ENCODE measurements around the gene UVRAG. TPM values are rescaled to one million over a fixed set of nuclear protein-coding genes. Genes with fewer than 3 reads are reported as not detected.

The UVRAG gene
- total RNA-seq, 3 donors from 2014 or later, result 43.3 to 73.0 (median 48.9) TPM

- H3K27me3 ChIP-seq, result no peaks in the 10 kb centered on the region
- intact Hi-C loops (cut with DNase I; ENCODE audit: low total_unique reads), result no loop called here
- no peaks in the 10 kb centered on the region for H3K9me3 ChIP-seq
- DNase-seq (ENCODE audit: low spot score in 2 of 2), result no peak
- H3K27ac ChIP-seq, result peak overlapping the region; percentile 27 to 71
- no peaks in the 10 kb centered on the region for H3K36me3 ChIP-seq
- H3K4me3 ChIP-seq, result no peak overlapping the region
- no peak for TF ChIP-seq CTCF (IDR thresholded peaks at IDR 0.05)
- no peak for TF ChIP-seq POLR2AphosphoS5 (IDR thresholded peaks at IDR 0.05)
- no peak for TF ChIP-seq POLR2A (IDR thresholded peaks at IDR 0.05)
- H3K4me1 ChIP-seq, result peaks cover 3 to 12% of the 10 kb centered on the region in 2 donors
Measured at GRCh38 chr11:75945947-75946346, 130.9 kb downstream of the UVRAG start.

- TF ChIP-seq CTCF (IDR thresholded peaks at IDR 0.05) (no peak), POLR2A (IDR thresholded peaks at IDR 0.05) (no peak), POLR2AphosphoS5 (IDR thresholded peaks at IDR 0.05) (no peak)
- no peaks in the 10 kb centered on the region for H3K27me3 ChIP-seq
Measured at GRCh38 chr11:75946531-75947530, 131.8 kb downstream of the UVRAG start.

GRCh38 chr11:75949023-75949672 lies 134.1 kb downstream of the UVRAG start:
- intact Hi-C loops (cut with DNase I; ENCODE audit: low total_unique reads), result no loop called here
- DNase-seq (ENCODE audit: low spot score in 2 of 2), result no peak
- H3K4me1 ChIP-seq, result peaks cover 3 to 12% of the 10 kb centered on the region in 2 donors
- H3K36me3 ChIP-seq, result no peaks in the 10 kb centered on the region
- no peaks in the 10 kb centered on the region for H3K9me3 ChIP-seq
- TF ChIP-seq CTCF (IDR thresholded peaks at IDR 0.05), result no peak
- no peak for TF ChIP-seq POLR2AphosphoS5 (IDR thresholded peaks at IDR 0.05)
- no peak for TF ChIP-seq POLR2A (IDR thresholded peaks at IDR 0.05)
- no peak overlapping the region for H3K4me3 ChIP-seq
- no peaks in the 10 kb centered on the region for H3K27me3 ChIP-seq
- no peak overlapping the region for H3K27ac ChIP-seq

More at GRCh38 chr11:75946531-75947530, 131.8 kb downstream of the UVRAG start:
- Histone ChIP-seq H3K4me1 (peaks cover 3 to 12% of the 10 kb centered on the region in 2 donors), H3K4me3 (no peak overlapping the region), H3K9me3 (no peaks in the 10 kb centered on the region), H3K27ac (peak overlapping the region; percentile 27 to 71), H3K36me3 (no peaks in the 10 kb centered on the region)
- intact Hi-C loops (cut with DNase I; ENCODE audit: low total_unique reads), result no loop called here
- DNase-seq (ENCODE audit: low spot score in 2 of 2), result no peak

GRCh38 chr11:75950141-75950540 lies 135.1 kb downstream of the UVRAG start:
- Histone ChIP-seq H3K27me3 (no peaks in the 10 kb centered on the region), H3K4me1 (peaks cover 0 to 12% of the 10 kb centered on the region in 2 donors), H3K4me3 (no peak overlapping the region), H3K36me3 (no peaks in the 10 kb centered on the region), H3K9me3 (no peaks in the 10 kb centered on the region), H3K27ac (no peak overlapping the region)
- TF ChIP-seq POLR2A (IDR thresholded peaks at IDR 0.05) (no peak), CTCF (IDR thresholded peaks at IDR 0.05) (no peak), POLR2AphosphoS5 (IDR thresholded peaks at IDR 0.05) (no peak)
- intact Hi-C loops (cut with DNase I; ENCODE audit: low total_unique reads), result no loop called here
- DNase-seq (ENCODE audit: low spot score in 2 of 2), result no peak

GRCh38 chr11:75954039-75954438 lies 139.0 kb downstream of the UVRAG start:
- Histone ChIP-seq H3K9me3 (no peaks in the 10 kb centered on the region), H3K27me3 (no peaks in the 10 kb centered on the region), H3K36me3 (no peaks in the 10 kb centered on the region), H3K4me1 (peaks cover 0 to 2% of the 10 kb centered on the region in 2 donors), H3K4me3 (no peak overlapping the region), H3K27ac (no peak overlapping the region)
- TF ChIP-seq CTCF (IDR thresholded peaks at IDR 0.05) (no peak), POLR2A (IDR thresholded peaks at IDR 0.05) (no peak), POLR2AphosphoS5 (IDR thresholded peaks at IDR 0.05) (no peak)
- no peak for DNase-seq (ENCODE audit: low spot score in 2 of 2)
- intact Hi-C loops (cut with DNase I; ENCODE audit: low total_unique reads), result no loop called here
